Endodermal cell (in vitro differentiated cells): ENCODE results near the gene CHRDL2. TPM values are rescaled to one million over a fixed set of nuclear protein-coding genes. Genes with fewer than 3 reads are reported as not detected.

Experiments used
- DNase-seq: peaks from one replicate; pipeline ENCODE4 v3.0.0-alpha.2; 2017
- H3K27ac ChIP-seq: 2 replicates; pipeline ENCODE4 v1.5.1; 2013; ENCODE audit warnings: mild to moderate bottlenecking, low read depth, low read length, moderate library complexity
- H3K27me3 ChIP-seq: 2 replicates; pipeline ENCODE4 v1.6.1; 2013; ENCODE audit warnings: mild to moderate bottlenecking, low read length, moderate library complexity; ENCODE audit not compliant: insufficient read depth, control insufficient read depth, poor library complexity, severe bottlenecking
- H3K36me3 ChIP-seq: 2 replicates; pipeline ENCODE4 v1.7.0; 2013; ENCODE audit warnings: mild to moderate bottlenecking, low read length, moderate library complexity; ENCODE audit not compliant: control insufficient read depth, insufficient read depth
- H3K4me1 ChIP-seq: one replicate; pipeline ENCODE4 v1.7.0; 2013; ENCODE audit warnings: low read length; ENCODE audit not compliant: control insufficient read depth, insufficient read depth
- H3K4me3 ChIP-seq: 2 replicates; pipeline ENCODE4 v1.5.1; 2013; ENCODE audit warnings: mild to moderate bottlenecking, low read length, moderate library complexity
- H3K9ac ChIP-seq: 2 replicates; pipeline ENCODE4 v1.6.1; 2013; ENCODE audit warnings: mild to moderate bottlenecking, low read length, moderate library complexity; ENCODE audit not compliant: poor library complexity, severe bottlenecking; ENCODE audit errors: extremely low read depth
- H3K9me3 ChIP-seq: 2 replicates; pipeline ENCODE4 v1.6.1; 2013; ENCODE audit warnings: mild to moderate bottlenecking, low read length, moderate library complexity; ENCODE audit not compliant: control insufficient read depth
- H3K27ac Mint-ChIP-seq: 2 replicates; pipeline ENCODE4 v1.8.0; 2020; ENCODE audit warnings: mixed read lengths
- H3K27me3 Mint-ChIP-seq: 2 replicates; pipeline ENCODE4 v1.8.0; 2021; ENCODE audit warnings: mild to moderate bottlenecking, mixed read lengths; ENCODE audit not compliant: insufficient read depth
- H3K36me3 Mint-ChIP-seq: 2 replicates; pipeline ENCODE4 v1.8.0; 2020; ENCODE audit warnings: low read depth, mixed read lengths
- H3K4me1 Mint-ChIP-seq: 2 replicates; pipeline ENCODE4 v1.8.0; 2020; ENCODE audit warnings: mixed read lengths
- H3K4me3 Mint-ChIP-seq: 2 replicates; pipeline ENCODE4 v1.8.0; 2020; ENCODE audit warnings: mild to moderate bottlenecking, moderate library complexity, mixed read lengths
- H3K9me3 Mint-ChIP-seq: 2 replicates; pipeline ENCODE4 v1.8.0; 2020; ENCODE audit warnings: mild to moderate bottlenecking, mixed read lengths
- CTCF ChIP-seq: fragments of 200-600 bp; sonication (generic); conservative IDR thresholded peaks from 2 replicates; pipeline ENCODE4 v1.5.0; 2021; ENCODE audit warnings: antibody characterized with exemption, mild to moderate bottlenecking
- WGBS, 2 experiments: methylation state at CpG; one replicate each; pipeline versions ENCODE4 v1.1.5 to v1.1.7; 2013; ENCODE audit warnings: missing lambda C conversion rate in 2 of 2, mixed read lengths in 1 of 2; ENCODE audit not compliant: insufficient coverage in 1 of 2, insufficient read length in 1 of 2; 5-methylcytosine and 5-hydroxymethylcytosine counted together
- total RNA-seq, 2 donors: library from RNA; stranded (reverse); fragmentation: NEBNext Ultra II Directional in 1 of 2; extraction: Animal tissue kit (Norgen Biotek cat#: 25700) in 1 of 2; gene quantifications; 2 replicates in 1 of 2; 3 replicates in 1 of 2; pipeline ENCODE4 v1.2.1, GENCODE V29; 2021

CHRDL2 gene
- total RNA-seq, 2 donors from 2014 or later: 0.44 to 1.2 TPM

DNA sequence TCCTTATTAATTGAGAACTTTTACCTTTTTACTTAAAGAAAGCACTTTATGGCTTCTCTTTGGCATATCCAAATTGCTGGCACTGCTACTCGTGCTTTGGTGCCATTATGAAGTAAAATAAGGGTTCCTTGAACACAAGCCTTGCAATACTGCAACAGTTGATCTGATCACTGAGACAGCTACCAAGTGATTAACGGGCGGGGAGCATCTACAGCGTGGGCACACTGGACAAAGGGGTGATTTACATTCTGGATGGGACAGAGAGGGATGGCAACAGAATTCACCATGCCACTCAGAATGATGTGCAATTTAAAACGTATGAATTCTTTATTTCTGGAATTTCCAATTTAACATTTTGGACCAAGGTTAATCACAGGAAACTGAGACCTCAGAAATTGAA, 7.7 kb downstream of the CHRDL2 start:
- H3K4me3 Mint-ChIP-seq: no peak overlapping the region
- no peaks in the 10 kb centered on the region for H3K36me3 ChIP-seq
- no peaks in the 10 kb centered on the region for H3K36me3 Mint-ChIP-seq
- H3K4me1 ChIP-seq: peaks cover 5% of the 10 kb centered on the region
- TF ChIP-seq CTCF: no peak
- 90 to 93% methylated on average over 5 of the region's 5 CpGs for WGBS, 2 experiments
- H3K27me3 Mint-ChIP-seq: peaks cover 49% of the 10 kb centered on the region
- no peaks in the 10 kb centered on the region for H3K9me3 Mint-ChIP-seq
- no peaks in the 10 kb centered on the region for H3K9me3 ChIP-seq
- H3K4me1 Mint-ChIP-seq: peaks cover 12% of the 10 kb centered on the region
- DNase-seq: no peak
- H3K27me3 ChIP-seq: peaks cover 33% of the 10 kb centered on the region
- H3K4me3 ChIP-seq: no peak overlapping the region
- H3K27ac ChIP-seq: no peak overlapping the region
- no peak overlapping the region for H3K9ac ChIP-seq
- H3K27ac Mint-ChIP-seq: no peak overlapping the region

- 99 to 100% methylated on average over 3 of the region's 3 CpGs for WGBS, 2 experiments
- Histone ChIP-seq H3K4me3 (no peak overlapping the region), H3K36me3 (no peaks in the 10 kb centered on the region), H3K9me3 (no peaks in the 10 kb centered on the region), H3K4me1 (peaks cover 5% of the 10 kb centered on the region), H3K27me3 (peaks cover 19% of the 10 kb centered on the region), H3K9ac (no peak overlapping the region), H3K27ac (no peak overlapping the region)
- Mint-ChIP-seq H3K9me3 (no peaks in the 10 kb centered on the region), H3K36me3 (no peaks in the 10 kb centered on the region), H3K27me3 (peaks cover 34% of the 10 kb centered on the region), H3K27ac (no peak overlapping the region), H3K4me3 (no peak overlapping the region), H3K4me1 (peaks cover 24% of the 10 kb centered on the region)
- no peak for DNase-seq
- TF ChIP-seq CTCF: no peak
Measured at GRCh38 chr11:74721479-74721835, 9.8 kb downstream of the CHRDL2 start.

GRCh38 chr11:74720596-74721478, 10.4 kb downstream of the CHRDL2 start:
- Histone ChIP-seq H3K9ac (no peak overlapping the region), H3K27ac (no peak overlapping the region), H3K4me3 (no peak overlapping the region), H3K9me3 (no peaks in the 10 kb centered on the region), H3K27me3 (peaks cover 19% of the 10 kb centered on the region), H3K36me3 (no peaks in the 10 kb centered on the region), H3K4me1 (peaks cover 5% of the 10 kb centered on the region)
- Mint-ChIP-seq H3K27me3 (peaks cover 29% of the 10 kb centered on the region), H3K4me1 (peaks cover 24% of the 10 kb centered on the region), H3K27ac (no peak overlapping the region), H3K36me3 (no peaks in the 10 kb centered on the region), H3K9me3 (no peaks in the 10 kb centered on the region), H3K4me3 (no peak overlapping the region)
- TF ChIP-seq CTCF: no peak
- 73 to 80% methylated on average over 9 to 17 of the region's 17 CpGs for WGBS, 2 experiments
- DNase-seq: peak; percentile 61
